HG02938 (cell line): ENCODE results near the gene ABCG1.
A peak's percentile ranks its signal among the peaks of the same experiment; 100 is the strongest.
"Not testable (repeated sequence)": the region's sequence is repeated elsewhere in the genome, so short reads cannot be mapped to it uniquely, and the experiment has no call there.

Source experiments
- ATAC-seq: cut with Tn5 transposase; IDR thresholded peaks from one replicate; pipeline ENCODE4 v1.9.1; 2021; ENCODE audit warnings: mild to moderate bottlenecking, moderate library complexity; ENCODE audit not compliant: unreplicated experiment

ABCG1 gene

GRCh38 chr21:42218836-42219605 lies at the start of gene ABCG1:
Gene ABCG1 (plus strand): TSS chr21:42219140. CDS start chr21:42219263, 123 bp downstream.
- no peak for ATAC-seq

- ATAC-seq, result no peak
These were observed 49.2 kb upstream of the ABCG1 start for GRCh38 chr21:42169758-42170157.

- ATAC-seq, result no peak
These were observed 47.6 kb upstream of the ABCG1 start for GRCh38 chr21:42171091-42172053.

GRCh38 chr21:42172596-42173483 lies 46.1 kb upstream of the ABCG1 start:
- no peak for ATAC-seq

- ATAC-seq, result no peak
These were observed 44.8 kb upstream of the ABCG1 start for GRCh38 chr21:42174173-42174572.

- ATAC-seq, result no peak
These were observed 43.7 kb upstream of the ABCG1 start for GRCh38 chr21:42175110-42175710.

- no peak for ATAC-seq
These were observed 42.1 kb upstream of the ABCG1 start for GRCh38 chr21:42176859-42177258.

GRCh38 chr21:42179316-42179715 lies 39.6 kb upstream of the ABCG1 start:
- ATAC-seq, result no peak

GRCh38 chr21:42180001-42180400 lies 38.9 kb upstream of the ABCG1 start:
- ATAC-seq, result not testable (repeated sequence)

GRCh38 chr21:42182713-42183371 lies 36.1 kb upstream of the ABCG1 start:
- no peak for ATAC-seq

- no peak for ATAC-seq
These were observed 35.3 kb upstream of the ABCG1 start for GRCh38 chr21:42183374-42184266.

GRCh38 chr21:42186591-42186990 lies 32.3 kb upstream of the ABCG1 start:
- ATAC-seq, result no peak

GRCh38 chr21:42187976-42188653 lies 30.8 kb upstream of the ABCG1 start:
- ATAC-seq, result peak; percentile 96

- ATAC-seq, result no peak
These were observed 30.3 kb upstream of the ABCG1 start for GRCh38 chr21:42188663-42189062.

GRCh38 chr21:42189431-42189830 lies 29.5 kb upstream of the ABCG1 start:
- ATAC-seq, result no peak

GRCh38 chr21:42189860-42190485 lies 29.0 kb upstream of the ABCG1 start:
- ATAC-seq, result no peak

- no peak for ATAC-seq
These were observed 28.5 kb upstream of the ABCG1 start for GRCh38 chr21:42190486-42190863.

GRCh38 chr21:42191064-42191463 lies 27.9 kb upstream of the ABCG1 start:
- ATAC-seq, result no peak
